Uterus (tissue), 2 donors: ENCODE data around the gene ZCCHC3.
A peak's percentile ranks its signal among the peaks of the same experiment; 100 is the strongest.

Experiments used
- POLR2A ChIP-seq, 2 donors: fragments of 450-650 bp; IDR thresholded peaks; one replicate each; pipeline ENCODE4 v1.6.1; 2016; ENCODE audit warnings: antibody characterized with exemption in 2 of 2, mild to moderate bottlenecking in 1 of 2, moderate library complexity in 1 of 2
- TF ChIP-seq, protein P1 (sequence below), 4 experiments: fragments of 200-600 bp in 2 of 4; fragments of 450-650 bp in 2 of 4; sonication (generic) in 2 of 4; IDR thresholded peaks; one replicate each; pipeline ENCODE4 v1.5.1; 2016 to 2019; ENCODE audit warnings: antibody characterized with exemption in 4 of 4, mild to moderate bottlenecking in 2 of 4, moderate library complexity in 1 of 4

GRCh38 chr20:309306-309840 lies 12.0 kb downstream of the ZCCHC3 start:
- TF ChIP-seq, protein P1, sequence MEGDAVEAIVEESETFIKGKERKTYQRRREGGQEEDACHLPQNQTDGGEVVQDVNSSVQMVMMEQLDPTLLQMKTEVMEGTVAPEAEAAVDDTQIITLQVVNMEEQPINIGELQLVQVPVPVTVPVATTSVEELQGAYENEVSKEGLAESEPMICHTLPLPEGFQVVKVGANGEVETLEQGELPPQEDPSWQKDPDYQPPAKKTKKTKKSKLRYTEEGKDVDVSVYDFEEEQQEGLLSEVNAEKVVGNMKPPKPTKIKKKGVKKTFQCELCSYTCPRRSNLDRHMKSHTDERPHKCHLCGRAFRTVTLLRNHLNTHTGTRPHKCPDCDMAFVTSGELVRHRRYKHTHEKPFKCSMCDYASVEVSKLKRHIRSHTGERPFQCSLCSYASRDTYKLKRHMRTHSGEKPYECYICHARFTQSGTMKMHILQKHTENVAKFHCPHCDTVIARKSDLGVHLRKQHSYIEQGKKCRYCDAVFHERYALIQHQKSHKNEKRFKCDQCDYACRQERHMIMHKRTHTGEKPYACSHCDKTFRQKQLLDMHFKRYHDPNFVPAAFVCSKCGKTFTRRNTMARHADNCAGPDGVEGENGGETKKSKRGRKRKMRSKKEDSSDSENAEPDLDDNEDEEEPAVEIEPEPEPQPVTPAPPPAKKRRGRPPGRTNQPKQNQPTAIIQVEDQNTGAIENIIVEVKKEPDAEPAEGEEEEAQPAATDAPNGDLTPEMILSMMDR (IDR thresholded peaks at IDR 0.05) = peak in 1 of 4 experiments; percentile 7
- TF ChIP-seq POLR2A (IDR thresholded peaks at IDR 0.05) = no peak
